Mesothelial cell of epicardium (in vitro differentiated cells): Measurements from ENCODE around the gene TWIST1. TPM values are rescaled to one million over a fixed set of nuclear protein-coding genes. Genes with fewer than 3 reads are reported as not detected.

Experiments
- DNase-seq, 2 experiments: peaks; one replicate each; pipeline ENCODE4 v3.0.0; 2021; ENCODE audit warnings: low spot score in 2 of 2; ENCODE audit not compliant: unreplicated experiment in 2 of 2
- H3K27ac Mint-ChIP-seq: 2 replicates; pipeline ENCODE4 v1.8.0; 2021; ENCODE audit warnings: mixed read lengths
- H3K27me3 Mint-ChIP-seq: 2 replicates; pipeline ENCODE4 v1.8.0; 2021; ENCODE audit warnings: low read depth, mixed read lengths
- H3K36me3 Mint-ChIP-seq: 2 replicates; pipeline ENCODE4 v1.8.0; 2021; ENCODE audit warnings: mixed read lengths
- H3K4me1 Mint-ChIP-seq: 2 replicates; pipeline ENCODE4 v1.8.0; 2021; ENCODE audit warnings: mixed read lengths
- H3K4me3 Mint-ChIP-seq: 2 replicates; pipeline ENCODE4 v1.8.0; 2021; ENCODE audit warnings: mild to moderate bottlenecking, moderate library complexity, mixed read lengths
- H3K9me3 Mint-ChIP-seq: 2 replicates; pipeline ENCODE4 v1.8.0; 2021; ENCODE audit warnings: mixed read lengths
- CTCF ChIP-seq: fragments of 200-600 bp; sonication (generic); IDR thresholded peaks from one replicate; pipeline ENCODE4 v1.5.0; 2021; ENCODE audit warnings: antibody characterized with exemption; ENCODE audit not compliant: unreplicated experiment
- total RNA-seq: library from RNA; stranded (reverse); gene quantifications from 3 replicates; pipeline ENCODE4 v1.2.1, GENCODE V29; 2021

Gene TWIST1
- total RNA-seq, 1 donor from 2014 or later: 126 TPM

GRCh38 chr7:19111474-19112273, 5.8 kb downstream of the TWIST1 start:
- DNase-seq: no peak
- no peak for TF ChIP-seq CTCF
- Mint-ChIP-seq H3K27ac (peak overlapping the region; percentile 91), H3K4me1 (peaks cover 69% of the 10 kb centered on the region), H3K27me3 (peaks cover 84% of the 10 kb centered on the region), H3K36me3 (peaks cover 8% of the 10 kb centered on the region), H3K4me3 (peak overlapping the region; percentile 92), H3K9me3 (no peaks in the 10 kb centered on the region)

GRCh38 chr7:19110776-19111175, 6.7 kb downstream of the TWIST1 start:
- no peaks in the 10 kb centered on the region for H3K9me3 Mint-ChIP-seq
- peak overlapping the region; percentile 92 for H3K4me3 Mint-ChIP-seq
- no peak for TF ChIP-seq CTCF
- DNase-seq: no peak
- peaks cover 8% of the 10 kb centered on the region for H3K36me3 Mint-ChIP-seq
- H3K27ac Mint-ChIP-seq: peak overlapping the region; percentile 91
- peaks cover 88% of the 10 kb centered on the region for H3K27me3 Mint-ChIP-seq
- peaks cover 77% of the 10 kb centered on the region for H3K4me1 Mint-ChIP-seq

GRCh38 chr7:19110026-19110730, 7.3 kb downstream of the TWIST1 start:
- Mint-ChIP-seq H3K9me3 (no peaks in the 10 kb centered on the region), H3K4me1 (peaks cover 80% of the 10 kb centered on the region), H3K4me3 (peak overlapping the region; percentile 92), H3K36me3 (peaks cover 8% of the 10 kb centered on the region), H3K27me3 (peaks cover 94% of the 10 kb centered on the region), H3K27ac (peak overlapping the region; percentile 91)
- no peak for TF ChIP-seq CTCF
- no peak for DNase-seq

- Mint-ChIP-seq H3K36me3 (peaks cover 7% of the 10 kb centered on the region), H3K4me1 (peaks cover 77% of the 10 kb centered on the region), H3K4me3 (peak overlapping the region; percentile 76), H3K27me3 (peaks cover 93% of the 10 kb centered on the region), H3K27ac (peak overlapping the region; percentile 91), H3K9me3 (no peaks in the 10 kb centered on the region)
- no peak for TF ChIP-seq CTCF
- no peak for DNase-seq
Observed at GRCh38 chr7:19109000-19109946, 8.2 kb downstream of the TWIST1 start.

- peaks cover 84% of the 10 kb centered on the region for H3K27me3 Mint-ChIP-seq
- peak in 1 of 2 experiments; percentile 59 for DNase-seq
- H3K4me1 Mint-ChIP-seq: peaks cover 72% of the 10 kb centered on the region
- H3K4me3 Mint-ChIP-seq: peak overlapping the region; percentile 76
- TF ChIP-seq CTCF: no peak
- H3K36me3 Mint-ChIP-seq: peaks cover 3% of the 10 kb centered on the region
- H3K9me3 Mint-ChIP-seq: no peaks in the 10 kb centered on the region
- H3K27ac Mint-ChIP-seq: peak overlapping the region; percentile 91
Observed at GRCh38 chr7:19107356-19108146, 9.9 kb downstream of the TWIST1 start.
